Activated CD8-positive, alpha-beta memory T cell treated with anti-CD3 and anti-CD28 coated beads for 36 hours (primary cell): ENCODE measurements around the gene RPLP2. TPM values are rescaled to one million over a fixed set of nuclear protein-coding genes. Genes with fewer than 3 reads are reported as not detected.

ENCODE experiments used
- CTCF ChIA-PET: fragments of 350-600 bp; sonication (Branson Sonifier 250); formaldehyde crosslinking; loops from one replicate; lab custom pipeline; 2021; ENCODE audit warnings: antibody characterized with exemption; lab: Charles Lee
- POLR2A ChIA-PET: fragments of 350-600 bp; sonication (Branson Sonifier 250); formaldehyde crosslinking; loops from one replicate; lab custom pipeline; 2021; ENCODE audit warnings: antibody characterized with exemption; lab: Charles Lee
- total RNA-seq, 2 experiments: library from RNA; stranded (reverse); gene quantifications; one replicate each; pipeline ENCODE4 v1.2.3, GENCODE V29; 2021

RPLP2 gene
- total RNA-seq, 2 experiments from 2014 or later, result 2,602 to 2,630 TPM

- ChIA-PET CTCF (interaction anchor here (0.6 kb wide), 1 partner anchor 38 kb away, joined by 3 read pairs; no protein-coding TSS in a partner anchor), POLR2A (interaction anchor here (0.7 kb wide), 1 partner anchor 7 kb away, joined by 5 read pairs; no protein-coding TSS in a partner anchor)
These were observed 3.8 kb downstream of the RPLP2 start for GRCh38 chr11:813456-814096.

GRCh38 chr11:815675-816432, 6.1 kb downstream of the RPLP2 start:
- ChIA-PET CTCF (no interaction called here), POLR2A (no interaction called here)

GRCh38 chr11:816433-816779, 6.6 kb downstream of the RPLP2 start:
- ChIA-PET POLR2A (no interaction called here), CTCF (no interaction called here)

GRCh38 chr11:818396-819128, 8.8 kb downstream of the RPLP2 start, which contains the start of gene PNPLA2:
TSS of gene PNPLA2 (plus strand) at chr11:818914. CDS start at chr11:819719, 805 bp downstream.
- ChIA-PET POLR2A (interaction anchor here (1.3 to 2.4 kb wide), 5 partner anchors 7 to 14 kb away, joined by 5 to 16 read pairs (median 11); partner anchors contain the start of genes CD151, CRACR2B and RPLP2), CTCF (interaction anchor here (0.7 to 1.5 kb wide), 3 partner anchors 8 to 10 kb away, joined by 3 to 6 read pairs (median 4); partner anchors contain the start of gene RPLP2)

GRCh38 chr11:819129-819931, 9.6 kb downstream of the RPLP2 start:
- ChIA-PET CTCF (interaction anchor here (0.7 to 1.5 kb wide), 3 partner anchors 8 to 11 kb away, joined by 3 to 6 read pairs (median 4); partner anchors contain the start of gene RPLP2), POLR2A (interaction anchor here (1.3 to 2.4 kb wide), 6 partner anchors 8 to 24 kb away, joined by 5 to 16 read pairs (median 10); partner anchors contain the start of genes CD151, CRACR2B, RPLP2 and TSPAN4)

GRCh38 chr11:819943-820649, 10.3 kb downstream of the RPLP2 start:
- CTCF ChIA-PET, result interaction anchor here (1.5 kb wide), 1 partner anchor 9 kb away, joined by 6 read pairs; no protein-coding TSS in a partner anchor
- POLR2A ChIA-PET, result interaction anchor here (0.5 to 2.4 kb wide), 6 partner anchors 9 to 206 kb away, joined by 5 to 16 read pairs (median 10); partner anchors contain the start of genes CD151, RPLP2 and TSPAN4

- CTCF ChIA-PET, result no interaction called here
- POLR2A ChIA-PET, result interaction anchor here (0.5 to 2.4 kb wide), 4 partner anchors 10 to 207 kb away, joined by 6 to 16 read pairs (median 12); partner anchors contain the start of genes CD151 and RPLP2
These were observed 11.1 kb downstream of the RPLP2 start for GRCh38 chr11:820655-821511.

- ChIA-PET POLR2A (no interaction called here), CTCF (no interaction called here)
These were observed 12.0 kb downstream of the RPLP2 start for GRCh38 chr11:821512-822371.

- ChIA-PET CTCF (no interaction called here), POLR2A (no interaction called here)
These were observed 13.9 kb downstream of the RPLP2 start for GRCh38 chr11:823441-824291.

GRCh38 chr11:824292-824880, 14.6 kb downstream of the RPLP2 start:
- ChIA-PET POLR2A (no interaction called here), CTCF (no interaction called here)

GRCh38 chr11:824942-825341, 15.2 kb downstream of the RPLP2 start:
- CTCF ChIA-PET, result interaction anchor here (0.8 kb wide), 1 partner anchor 28 kb away, joined by 4 read pairs; no protein-coding TSS in a partner anchor
- POLR2A ChIA-PET, result no interaction called here

GRCh38 chr11:825366-826226, 15.8 kb downstream of the RPLP2 start:
- POLR2A ChIA-PET, result no interaction called here
- CTCF ChIA-PET, result interaction anchor here (0.8 to 1.0 kb wide), 2 partner anchors 23 to 29 kb away, joined by 3 to 4 read pairs; no protein-coding TSS in a partner anchor

- POLR2A ChIA-PET, result no interaction called here
- CTCF ChIA-PET, result interaction anchor here (1.0 kb wide), 1 partner anchor 22 kb away, joined by 3 read pairs; no protein-coding TSS in a partner anchor
These were observed 16.5 kb downstream of the RPLP2 start for GRCh38 chr11:826227-826621.

GRCh38 chr11:826836-827145, 17.0 kb downstream of the RPLP2 start:
- ChIA-PET POLR2A (no interaction called here), CTCF (interaction anchor here (1.6 kb wide), 1 partner anchor 11 kb away, joined by 5 read pairs; no protein-coding TSS in a partner anchor)
